Upper lobe of right lung (tissue), 1 donor: Measurements from ENCODE around the gene TRIP10. TPM values are rescaled to one million over a fixed set of nuclear protein-coding genes. Genes with fewer than 3 reads are reported as not detected.

Experiments
- ATAC-seq: fragments of 200-7000 bp; cut with Tn5 transposase; one replicate; pipeline ENCODE4 v1.9.1; 2020; ENCODE audit warnings: mild to moderate bottlenecking, moderate library complexity
- DNase-seq: peaks from one replicate; pipeline ENCODE4 v3.0.0-alpha.2; 2020
- H3K27ac ChIP-seq: fragments of 200-600 bp; one replicate; pipeline ENCODE4 v1.8.0; 2022
- H3K27me3 ChIP-seq: fragments of 200-600 bp; one replicate; pipeline ENCODE4 v1.8.0; 2022; ENCODE audit warnings: mild to moderate bottlenecking
- H3K36me3 ChIP-seq: fragments of 200-600 bp; one replicate; pipeline ENCODE4 v1.8.0; 2022
- H3K4me1 ChIP-seq: fragments of 200-600 bp; one replicate; pipeline ENCODE4 v1.8.0; 2022
- H3K4me3 ChIP-seq: fragments of 200-600 bp; one replicate; pipeline ENCODE4 v1.8.0; 2022; ENCODE audit warnings: mild to moderate bottlenecking
- H3K9me3 ChIP-seq: fragments of 200-600 bp; one replicate; pipeline ENCODE4 v1.8.0; 2022
- intact Hi-C: fragments of 100-400 bp; cut with DNase I; formaldehyde crosslinking; loops from one replicate; pipeline ENCODE4 v1.11.0; 2022
- microRNA-seq: library from miRNA; unstranded; fragments of <30 nt; microRNA quantifications from one replicate; pipeline ENCODE4 v1.2.0, GENCODE V29; 2020; ENCODE audit warnings: borderline microRNAs expressed
- total RNA-seq: library from RNA; stranded (reverse); fragmentation: NEBNext Ultra II Directional; extraction: Animal tissue kit (Norgen Biotek cat#: 25700); gene quantifications from one replicate; pipeline ENCODE4 v1.2.1, GENCODE V29; 2021
- TF ChIP-seq, protein P1 (sequence below): fragments of 200-600 bp; IDR thresholded peaks from one replicate; pipeline ENCODE4 v1.8.0; 2022; ENCODE audit warnings: antibody characterized with exemption
- donor health status: DM: no; HTN: yes; CAD: no; lungs with severe emphysema.

TRIP10 gene
- total RNA-seq, 1 donor from 2014 or later, result 88.1 TPM

- Histone ChIP-seq H3K27ac (peak overlapping the region; percentile 63), H3K9me3 (no peaks in the 10 kb centered on the region)
These were observed 61.6 kb downstream of the TRIP10 start for GRCh38 chr19:6800991-6801484.

More at GRCh38 chr19:6800991-6801484, 61.6 kb downstream of the TRIP10 start:
- no peak for DNase-seq
- TF ChIP-seq, protein P1, sequence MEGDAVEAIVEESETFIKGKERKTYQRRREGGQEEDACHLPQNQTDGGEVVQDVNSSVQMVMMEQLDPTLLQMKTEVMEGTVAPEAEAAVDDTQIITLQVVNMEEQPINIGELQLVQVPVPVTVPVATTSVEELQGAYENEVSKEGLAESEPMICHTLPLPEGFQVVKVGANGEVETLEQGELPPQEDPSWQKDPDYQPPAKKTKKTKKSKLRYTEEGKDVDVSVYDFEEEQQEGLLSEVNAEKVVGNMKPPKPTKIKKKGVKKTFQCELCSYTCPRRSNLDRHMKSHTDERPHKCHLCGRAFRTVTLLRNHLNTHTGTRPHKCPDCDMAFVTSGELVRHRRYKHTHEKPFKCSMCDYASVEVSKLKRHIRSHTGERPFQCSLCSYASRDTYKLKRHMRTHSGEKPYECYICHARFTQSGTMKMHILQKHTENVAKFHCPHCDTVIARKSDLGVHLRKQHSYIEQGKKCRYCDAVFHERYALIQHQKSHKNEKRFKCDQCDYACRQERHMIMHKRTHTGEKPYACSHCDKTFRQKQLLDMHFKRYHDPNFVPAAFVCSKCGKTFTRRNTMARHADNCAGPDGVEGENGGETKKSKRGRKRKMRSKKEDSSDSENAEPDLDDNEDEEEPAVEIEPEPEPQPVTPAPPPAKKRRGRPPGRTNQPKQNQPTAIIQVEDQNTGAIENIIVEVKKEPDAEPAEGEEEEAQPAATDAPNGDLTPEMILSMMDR, result no peak
- intact Hi-C loops, result no loop called here
- no peaks in the 10 kb centered on the region for H3K36me3 ChIP-seq
- H3K27me3 ChIP-seq, result no peaks in the 10 kb centered on the region
- H3K4me1 ChIP-seq, result peaks cover 13% of the 10 kb centered on the region
- H3K4me3 ChIP-seq, result peak overlapping the region; percentile 40
- no peak for ATAC-seq

Small RNA genes within 50 kb of the gene (microRNA-seq; reads per million reads assigned to microRNA genes)
- not detected for gene MIR6791

Other genes with a start within 250 kb of the TRIP10 start
- gene TUBB4A, start 237.4 kb upstream of the TRIP10 start, total RNA-seq, result 0.58 TPM
- gene TNFSF9, start 208.7 kb upstream of the TRIP10 start, total RNA-seq, result 7.4 TPM
- 1.7 TPM for gene CD70, start 148.5 kb upstream of the TRIP10 start, total RNA-seq
- 4.4 TPM for gene TNFSF14, start 69.5 kb upstream of the TRIP10 start, total RNA-seq
- 1,129 TPM for gene C3, start 19.0 kb upstream of the TRIP10 start, total RNA-seq
- 81.2 TPM for gene GPR108, start 2.1 kb upstream of the TRIP10 start, total RNA-seq
- gene SH2D3A, start 27.8 kb downstream of the TRIP10 start, total RNA-seq, result 26.0 TPM
- 31.6 TPM for gene VAV1, start 33.0 kb downstream of the TRIP10 start, total RNA-seq
- gene ADGRE1, start 147.9 kb downstream of the TRIP10 start, total RNA-seq, result 1.8 TPM